Central memory CD8-positive, alpha-beta T cell (primary cell): ENCODE data around the gene FBXO38.

Experiments
- ATAC-seq: fragments of 150-1000 bp; cut with Tn5 transposase; replicated peaks from 2 replicates; pipeline ENCODE4 v1.10.0; 2022; ENCODE audit warnings: mild to moderate bottlenecking, moderate FRiP score, moderate number of reproducible peaks; ENCODE audit not compliant: poor library complexity, severe bottlenecking; ENCODE audit errors: extremely low read depth
- DNase-seq, 2 donors: peaks; one replicate each; pipeline ENCODE4 v3.0.0; 2021; ENCODE audit warnings: low spot score in 2 of 2
- H3K27ac Mint-ChIP-seq: one replicate; pipeline ENCODE4 v1.8.0; 2022; ENCODE audit warnings: low read depth, mild to moderate bottlenecking, moderate library complexity, mixed read lengths
- H3K27me3 Mint-ChIP-seq: one replicate; pipeline ENCODE4 v1.8.0; 2022; ENCODE audit warnings: mixed read lengths
- H3K36me3 Mint-ChIP-seq: one replicate; pipeline ENCODE4 v1.8.0; 2022; ENCODE audit warnings: mild to moderate bottlenecking, moderate library complexity, mixed read lengths; ENCODE audit not compliant: insufficient read depth
- H3K4me1 Mint-ChIP-seq: one replicate; pipeline ENCODE4 v1.8.0; 2022; ENCODE audit warnings: mixed read lengths
- H3K4me3 Mint-ChIP-seq: one replicate; pipeline ENCODE4 v1.8.0; 2022; ENCODE audit warnings: mild to moderate bottlenecking, moderate library complexity, mixed read lengths
- H3K9me3 Mint-ChIP-seq: one replicate; pipeline ENCODE4 v1.8.0; 2022; ENCODE audit warnings: mixed read lengths

Gene FBXO38

DNA sequence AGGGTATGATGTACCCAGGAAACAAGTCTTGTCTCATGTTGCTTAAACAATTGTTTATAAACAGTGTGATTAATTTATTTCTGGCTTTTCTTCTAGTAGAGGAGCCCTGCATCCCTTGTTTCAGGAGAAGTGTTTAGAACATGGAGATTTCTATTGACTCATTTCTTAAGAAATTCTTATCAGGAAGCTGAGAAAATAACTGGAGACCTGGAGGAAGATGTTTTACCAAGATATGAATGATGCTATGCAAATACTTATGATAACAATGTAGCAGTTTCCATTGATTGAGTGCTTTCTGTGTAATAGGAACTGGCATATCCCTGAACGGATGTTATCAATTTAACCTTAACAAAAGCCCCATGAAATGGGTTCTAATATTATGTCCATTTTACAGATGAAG lies 108.6 kb downstream of the FBXO38 start:
- DNase-seq = no peak

More for the DNA sequence above, 108.6 kb downstream of the FBXO38 start:
- ATAC-seq = no peak
- Mint-ChIP-seq H3K36me3 (no peaks in the 10 kb centered on the region), H3K4me3 (no peak overlapping the region), H3K9me3 (no peaks in the 10 kb centered on the region), H3K4me1 (no peaks in the 10 kb centered on the region), H3K27me3 (peaks cover 62% of the 10 kb centered on the region), H3K27ac (no peak overlapping the region)
